ENCODE measurements around the gene TREML4.

The TREML4 gene

DNA sequence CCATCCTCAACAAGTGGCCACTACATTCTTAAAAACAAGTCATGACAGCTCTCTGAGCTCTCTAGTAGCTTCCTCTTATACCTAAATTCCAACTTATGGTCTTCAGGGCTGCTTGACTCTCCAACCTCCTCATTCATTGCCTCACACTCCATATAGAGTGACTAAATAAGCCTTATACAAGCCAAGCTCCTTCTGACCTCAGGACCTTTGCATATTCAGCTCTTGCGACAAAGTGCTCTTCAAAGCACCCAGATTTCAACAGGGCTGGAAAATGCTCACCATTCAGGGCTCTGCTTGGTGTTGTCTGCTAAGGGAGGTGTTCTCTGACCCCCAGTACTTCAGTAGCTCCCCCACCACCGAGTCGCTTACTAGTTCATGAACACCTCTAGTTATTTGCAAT lies 30.9 kb upstream of the TREML4 start:
- no peaks in the 10 kb centered on the region for H3K36me3 ChIP-seq (ENCODE audit: low read depth)
- no peaks in the 10 kb centered on the region for H3K4me1 ChIP-seq (ENCODE audit: insufficient read depth, poor library complexity, severe bottlenecking)
- no peak overlapping the region for H3K4me3 ChIP-seq (ENCODE audit: severe bottlenecking)
- H3K27ac ChIP-seq (ENCODE audit: poor library complexity, severe bottlenecking) = no peak overlapping the region
- DNase-seq (ENCODE audit: low spot score) (no peak), ATAC-seq (ENCODE audit: low read depth) (no peak)
- TF ChIP-seq, protein P1, sequence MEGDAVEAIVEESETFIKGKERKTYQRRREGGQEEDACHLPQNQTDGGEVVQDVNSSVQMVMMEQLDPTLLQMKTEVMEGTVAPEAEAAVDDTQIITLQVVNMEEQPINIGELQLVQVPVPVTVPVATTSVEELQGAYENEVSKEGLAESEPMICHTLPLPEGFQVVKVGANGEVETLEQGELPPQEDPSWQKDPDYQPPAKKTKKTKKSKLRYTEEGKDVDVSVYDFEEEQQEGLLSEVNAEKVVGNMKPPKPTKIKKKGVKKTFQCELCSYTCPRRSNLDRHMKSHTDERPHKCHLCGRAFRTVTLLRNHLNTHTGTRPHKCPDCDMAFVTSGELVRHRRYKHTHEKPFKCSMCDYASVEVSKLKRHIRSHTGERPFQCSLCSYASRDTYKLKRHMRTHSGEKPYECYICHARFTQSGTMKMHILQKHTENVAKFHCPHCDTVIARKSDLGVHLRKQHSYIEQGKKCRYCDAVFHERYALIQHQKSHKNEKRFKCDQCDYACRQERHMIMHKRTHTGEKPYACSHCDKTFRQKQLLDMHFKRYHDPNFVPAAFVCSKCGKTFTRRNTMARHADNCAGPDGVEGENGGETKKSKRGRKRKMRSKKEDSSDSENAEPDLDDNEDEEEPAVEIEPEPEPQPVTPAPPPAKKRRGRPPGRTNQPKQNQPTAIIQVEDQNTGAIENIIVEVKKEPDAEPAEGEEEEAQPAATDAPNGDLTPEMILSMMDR (IDR thresholded peaks at IDR 0.05; ENCODE audit: poor library complexity, severe bottlenecking) = no peak
- H3K9me3 ChIP-seq (ENCODE audit: severe bottlenecking) = no peaks in the 10 kb centered on the region
- H3K27me3 ChIP-seq (ENCODE audit: insufficient read depth, poor library complexity, severe bottlenecking) = peaks cover 5% of the 10 kb centered on the region

DNA sequence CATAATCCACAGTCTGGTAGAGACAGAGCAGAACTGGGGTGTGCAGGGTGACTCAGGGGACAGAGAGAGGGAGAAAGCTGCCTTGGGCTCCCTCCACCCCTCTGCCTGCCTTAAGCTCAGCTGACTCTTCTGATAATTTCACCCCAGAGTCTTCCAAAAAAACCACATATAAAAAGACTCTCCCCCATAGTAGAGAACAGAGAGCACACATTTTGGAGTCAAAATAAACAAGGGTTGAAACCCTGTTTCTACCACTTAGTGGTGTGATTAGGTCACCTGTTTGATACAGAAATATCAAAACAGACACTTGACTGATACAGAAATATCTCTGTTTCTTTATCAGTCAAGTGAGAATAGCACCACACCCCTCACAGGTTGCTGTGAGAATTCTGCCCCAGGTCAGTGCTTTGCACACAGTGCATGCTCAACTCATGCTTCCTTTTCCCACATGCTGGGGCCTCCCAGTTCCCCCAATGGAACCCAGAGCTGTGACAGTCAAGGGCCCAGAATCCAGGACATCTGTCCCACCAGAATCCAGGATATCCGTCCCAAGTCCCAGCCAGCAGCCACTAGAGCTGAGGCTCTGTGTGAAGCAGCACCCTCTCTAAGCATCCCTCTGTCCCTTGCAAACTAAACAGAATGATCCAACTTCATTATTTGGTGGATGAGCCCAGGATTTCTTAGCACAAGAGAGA lies 28.4 kb upstream of the TREML4 start:
- no peak for ATAC-seq (ENCODE audit: low read depth)
- Histone ChIP-seq H3K27me3 (ENCODE audit: insufficient read depth, poor library complexity, severe bottlenecking) (peaks cover 5% of the 10 kb centered on the region), H3K27ac (ENCODE audit: poor library complexity, severe bottlenecking) (no peak overlapping the region), H3K4me3 (ENCODE audit: severe bottlenecking) (no peak overlapping the region), H3K36me3 (ENCODE audit: low read depth) (no peaks in the 10 kb centered on the region), H3K9me3 (ENCODE audit: severe bottlenecking) (no peaks in the 10 kb centered on the region), H3K4me1 (ENCODE audit: insufficient read depth, poor library complexity, severe bottlenecking) (no peaks in the 10 kb centered on the region)
- TF ChIP-seq, protein P1 (IDR thresholded peaks at IDR 0.05; ENCODE audit: poor library complexity, severe bottlenecking) = no peak
- DNase-seq (ENCODE audit: low spot score) = no peak

DNA sequence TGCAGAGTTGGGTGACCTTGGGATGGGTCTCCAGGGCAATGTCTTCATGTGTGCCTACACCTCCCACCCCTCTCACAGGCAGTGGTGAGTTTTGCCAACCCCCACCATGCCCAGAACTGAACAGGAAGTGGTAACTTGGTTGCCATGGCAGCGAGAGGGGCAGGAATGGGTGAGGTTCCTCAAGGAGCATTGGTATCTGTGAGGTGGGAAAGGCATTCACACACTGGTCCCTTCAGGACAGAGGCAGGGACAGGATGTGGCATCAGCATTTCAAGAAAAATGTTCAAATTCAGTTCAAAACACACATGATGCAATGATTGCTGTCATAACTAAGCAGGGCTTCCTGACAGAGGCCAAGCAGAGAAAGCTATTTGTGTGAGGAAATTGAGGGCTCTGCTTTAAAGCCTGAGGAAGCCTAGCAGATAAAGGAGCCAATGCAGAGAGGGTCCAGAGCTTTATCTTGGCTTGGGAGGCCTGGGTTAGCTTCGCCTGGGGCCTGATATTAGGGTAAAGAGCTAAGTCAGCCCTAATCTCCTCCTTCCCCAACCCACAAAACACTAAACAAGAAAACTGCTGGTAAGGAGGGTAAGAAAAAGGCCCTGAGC lies 27.8 kb upstream of the TREML4 start:
- H3K27ac ChIP-seq (ENCODE audit: poor library complexity, severe bottlenecking) = no peak overlapping the region
- DNase-seq (ENCODE audit: low spot score) (no peak), ATAC-seq (ENCODE audit: low read depth) (peak; percentile 21; the same call in 1 of the 3 replicates)
- peaks cover 5% of the 10 kb centered on the region for H3K27me3 ChIP-seq (ENCODE audit: insufficient read depth, poor library complexity, severe bottlenecking)
- no peaks in the 10 kb centered on the region for H3K36me3 ChIP-seq (ENCODE audit: low read depth)
- no peaks in the 10 kb centered on the region for H3K9me3 ChIP-seq (ENCODE audit: severe bottlenecking)
- TF ChIP-seq, protein P1 (IDR thresholded peaks at IDR 0.05; ENCODE audit: poor library complexity, severe bottlenecking) = no peak
- no peak overlapping the region for H3K4me3 ChIP-seq (ENCODE audit: severe bottlenecking)
- H3K4me1 ChIP-seq (ENCODE audit: insufficient read depth, poor library complexity, severe bottlenecking) = no peaks in the 10 kb centered on the region

DNA sequence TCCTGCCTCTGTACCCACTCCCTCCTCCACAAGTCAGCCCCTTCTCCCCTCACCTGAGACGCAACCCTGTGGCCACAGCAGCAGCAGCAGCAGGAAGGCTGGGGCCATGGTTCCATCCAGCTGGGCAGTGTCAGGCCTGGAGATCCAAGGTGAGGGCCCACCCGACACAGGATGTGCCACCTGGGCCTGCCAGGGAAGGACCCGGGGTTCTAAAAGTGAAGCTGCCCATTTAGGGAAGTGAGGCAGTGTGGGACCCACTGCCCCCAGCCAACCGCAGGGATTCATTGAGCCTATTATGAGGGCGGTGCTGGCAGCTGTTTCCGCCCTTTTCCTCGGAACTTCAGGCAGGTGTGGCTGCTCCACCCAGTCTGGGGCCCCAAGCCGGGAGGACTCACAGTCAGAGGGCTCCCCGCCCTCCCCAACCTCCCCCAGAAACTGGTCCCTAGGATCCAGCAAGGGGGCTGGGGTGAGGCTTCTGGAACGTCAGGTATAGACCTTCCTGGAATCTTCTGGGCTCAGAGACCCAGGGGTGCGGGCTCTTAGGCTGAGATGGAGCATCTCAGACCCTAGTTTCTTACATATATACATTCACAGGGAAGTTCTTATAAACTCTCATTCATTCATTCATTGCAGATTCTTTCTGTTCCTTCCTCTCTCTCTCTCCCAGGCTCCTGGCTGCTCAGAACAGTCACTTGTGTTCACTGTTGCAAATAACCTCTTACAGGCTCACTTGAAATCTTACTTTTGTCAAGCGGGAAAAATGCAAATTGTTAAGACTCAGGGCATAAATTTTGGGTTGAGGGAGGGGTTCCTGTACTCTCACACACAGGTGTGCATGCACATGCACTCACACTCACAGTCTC lies 27.0 kb upstream of the TREML4 start, which contains the start of gene TREML2:
Gene TREML2, minus strand, starts transcription at position 249 of the 863 bp plus-strand sequence. Its CDS starts 141 bp downstream, at position 108.
- no peak for ATAC-seq (ENCODE audit: low read depth)
- no peaks in the 10 kb centered on the region for H3K36me3 ChIP-seq (ENCODE audit: low read depth)
- peaks cover 2% of the 10 kb centered on the region for H3K27me3 ChIP-seq (ENCODE audit: insufficient read depth, poor library complexity, severe bottlenecking)
- no peak for DNase-seq (ENCODE audit: low spot score)
- H3K4me3 ChIP-seq (ENCODE audit: severe bottlenecking) = no peak within 1 kb of the TSS
- no peaks in the 10 kb centered on the region for H3K9me3 ChIP-seq (ENCODE audit: severe bottlenecking)
- H3K4me1 ChIP-seq (ENCODE audit: insufficient read depth, poor library complexity, severe bottlenecking) = no peaks in the 10 kb centered on the region
- H3K27ac ChIP-seq (ENCODE audit: poor library complexity, severe bottlenecking) = no peak within 1 kb of the TSS
- TF ChIP-seq, protein P1 (IDR thresholded peaks at IDR 0.05; ENCODE audit: poor library complexity, severe bottlenecking) = no peak
